NCI-H1930 (cell line): ENCODE data around the gene PCBP4.
"Not testable (repeated sequence)": the region's sequence is repeated elsewhere in the genome, so short reads cannot be mapped to it uniquely, and the experiment has no call there.

Source experiments
- DNase-seq, 2 experiments: peaks; one replicate each; lab custom pipeline; 2025; lab: John Stamatoyannopoulos, UW

The PCBP4 gene

GRCh38 chr3:51940648-51941462, 26.4 kb downstream of the PCBP4 start:
- no peak for DNase-seq

- DNase-seq: no peak
Measured at GRCh38 chr3:51938780-51939425, 28.4 kb downstream of the PCBP4 start.

DNA sequence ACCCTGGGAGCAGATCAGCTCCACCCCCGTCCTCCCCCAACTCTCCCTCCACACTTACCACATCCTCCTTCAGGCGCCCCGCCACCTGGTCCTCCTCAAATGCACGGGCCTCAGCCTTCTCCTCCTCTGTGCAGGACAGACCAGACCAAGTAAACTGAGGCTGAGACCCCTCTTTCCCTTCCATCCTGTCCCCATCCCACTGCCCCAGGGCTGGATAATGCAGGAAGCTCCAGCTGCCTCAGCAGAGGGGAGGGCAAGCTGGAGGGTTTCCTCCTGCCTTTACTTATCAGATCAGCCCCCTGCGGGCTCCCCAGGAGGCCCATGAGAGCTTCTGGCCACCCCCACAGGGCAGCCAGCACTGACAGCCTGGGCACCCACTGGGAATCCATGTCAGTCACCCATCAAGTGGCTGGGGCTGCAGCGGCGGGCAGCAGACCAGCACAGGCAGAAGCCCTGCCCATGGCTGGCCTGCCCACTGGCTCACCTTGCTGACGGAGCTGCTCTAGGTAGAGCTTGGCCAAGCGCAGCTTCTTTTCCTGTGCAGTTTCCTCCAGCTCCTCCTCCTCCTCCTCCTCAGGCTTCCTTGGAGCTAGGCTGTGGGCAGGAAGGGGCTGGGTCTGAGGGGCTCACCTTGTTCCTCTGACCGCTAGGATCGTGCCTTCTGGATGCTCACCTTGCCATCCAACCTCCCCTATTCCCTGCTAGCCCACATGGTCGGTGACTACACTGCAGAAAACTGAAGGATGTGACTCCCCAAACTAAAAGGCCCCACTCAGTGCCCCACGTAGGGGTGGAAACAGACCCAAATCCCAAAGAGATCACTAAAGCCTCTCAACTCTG, 29.4 kb downstream of the PCBP4 start:
- no peak for DNase-seq

DNA sequence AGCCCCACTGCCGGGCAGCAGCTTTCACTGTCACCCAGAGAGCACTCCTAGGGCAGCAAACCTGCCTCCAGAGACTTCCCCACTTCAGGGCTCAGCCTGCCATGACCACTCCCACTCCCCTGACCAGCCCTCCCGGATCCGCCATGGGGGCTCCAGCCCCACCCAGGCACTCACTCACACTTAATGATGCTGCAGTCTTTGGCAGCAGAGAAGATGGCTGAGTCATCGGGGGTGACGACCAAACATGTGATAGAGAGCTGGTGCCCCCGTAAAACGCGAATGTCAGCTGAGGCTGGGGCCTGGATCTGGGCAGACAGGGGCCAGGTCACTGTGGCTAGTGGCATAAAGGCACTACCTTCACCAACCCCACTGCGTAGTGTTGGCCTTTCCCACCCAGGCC, 30.2 kb downstream of the PCBP4 start:
- no peak for DNase-seq

DNA sequence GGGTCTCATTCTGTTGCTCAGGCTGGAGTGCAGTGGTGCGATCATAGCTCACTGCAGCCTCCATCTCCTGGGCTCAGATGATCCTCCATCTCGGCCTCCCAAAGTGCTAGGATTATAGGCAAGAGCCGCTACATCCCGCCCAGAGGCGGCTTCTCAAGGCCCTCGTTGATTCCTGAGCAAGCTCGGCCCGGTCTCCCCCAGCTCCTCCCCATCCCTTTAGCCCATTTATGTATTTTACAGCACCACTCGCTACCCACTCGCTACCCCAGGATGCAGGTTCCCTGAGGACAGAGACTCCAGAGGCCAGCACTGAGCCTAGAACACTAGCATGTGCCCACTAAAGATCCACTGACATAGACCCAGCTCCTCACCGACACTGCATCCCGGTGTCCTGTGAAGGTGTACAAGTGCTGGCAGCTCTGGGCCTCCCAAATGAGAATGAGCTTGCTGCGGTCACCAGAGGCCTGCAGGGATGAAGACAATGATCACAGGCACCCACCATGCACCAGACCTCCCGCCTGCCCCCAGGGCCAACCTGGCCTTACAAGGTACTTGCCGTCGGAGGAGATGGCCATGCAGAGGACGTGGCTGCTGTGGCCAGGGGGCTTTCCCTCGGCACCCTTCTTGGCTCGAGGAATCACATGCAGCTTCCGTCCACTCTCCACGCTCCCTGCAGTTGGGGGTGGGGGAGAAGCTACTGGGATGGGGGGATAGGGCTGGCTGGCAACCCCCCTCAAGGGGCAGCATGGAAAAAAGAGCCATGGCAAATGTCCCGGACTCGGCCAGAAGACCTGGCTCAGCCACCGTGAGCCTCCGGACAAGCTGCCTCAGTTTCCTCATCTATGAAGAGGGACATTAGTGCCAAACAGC, 31.1 kb downstream of the PCBP4 start:
- DNase-seq: no peak

DNA sequence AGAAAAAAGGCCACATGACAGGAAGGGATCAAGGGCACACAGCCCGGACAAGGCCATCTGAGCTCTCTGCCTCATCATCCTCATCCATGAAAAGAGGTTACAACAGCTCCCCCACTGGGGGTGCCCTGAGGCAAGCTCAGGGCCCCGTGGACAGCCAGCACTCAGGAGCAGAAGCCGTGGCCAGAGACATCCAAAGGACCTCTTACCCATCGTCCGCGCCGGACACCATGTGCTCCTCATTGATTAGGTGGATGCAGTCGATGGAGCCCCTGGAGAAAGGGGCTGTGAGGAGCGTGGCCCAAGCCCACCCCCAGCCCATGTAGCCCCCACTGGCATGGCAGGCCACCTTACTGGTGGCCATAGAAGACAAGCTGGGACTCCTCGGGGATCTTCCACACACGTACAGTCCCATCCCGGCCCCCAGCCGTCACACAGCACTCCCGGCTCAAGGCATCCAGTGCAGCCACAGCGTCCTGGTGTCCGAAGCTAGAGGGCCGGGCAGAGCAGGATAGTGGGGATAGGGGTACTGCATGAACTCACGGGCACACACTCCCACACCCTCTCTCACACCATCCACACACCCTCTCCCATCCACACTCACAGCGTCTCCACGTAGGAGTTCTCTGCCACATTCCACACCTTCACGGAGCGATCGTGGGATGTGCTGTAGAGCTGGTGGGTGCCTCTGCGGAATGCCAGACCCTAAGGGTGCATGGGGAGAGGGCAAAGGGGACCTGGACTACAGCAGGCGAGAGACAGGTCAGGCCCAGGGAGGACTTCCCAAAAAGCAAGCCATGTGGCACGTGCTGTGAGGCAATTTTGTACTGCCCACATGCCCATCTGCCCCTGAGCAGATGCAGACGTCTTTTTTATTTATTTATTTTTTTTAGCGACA, 32.0 kb downstream of the PCBP4 start:
- DNase-seq: no peak

GRCh38 chr3:51934139-51934850, 33.0 kb downstream of the PCBP4 start:
- DNase-seq: no peak

- no peak for DNase-seq
Measured at GRCh38 chr3:51933471-51934138, 33.6 kb downstream of the PCBP4 start.

GRCh38 chr3:51932471-51933370, 34.5 kb downstream of the PCBP4 start:
- no peak for DNase-seq

DNA sequence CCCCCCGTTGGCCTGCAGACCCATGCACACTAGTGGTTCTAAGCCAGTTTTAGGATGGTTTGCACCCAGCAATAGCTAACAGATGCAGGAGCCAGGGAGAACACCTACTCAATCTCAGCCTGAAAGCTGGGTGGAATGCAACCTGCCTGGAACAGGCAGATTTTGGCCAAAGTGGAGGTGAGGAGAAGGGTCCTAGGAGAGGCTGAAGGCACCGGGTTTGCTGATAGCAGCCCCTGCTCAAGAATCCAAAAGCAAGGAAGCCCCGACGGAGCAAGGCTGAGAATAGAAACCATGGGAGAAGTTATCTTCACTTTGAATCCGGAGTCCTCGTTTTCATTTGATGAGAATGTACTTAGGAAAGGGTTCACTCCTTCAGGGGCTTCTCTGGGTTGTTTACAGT, 35.5 kb downstream of the PCBP4 start:
- DNase-seq: no peak

- DNase-seq: no peak
Measured at GRCh38 chr3:51930439-51930838, 36.8 kb downstream of the PCBP4 start.

DNA sequence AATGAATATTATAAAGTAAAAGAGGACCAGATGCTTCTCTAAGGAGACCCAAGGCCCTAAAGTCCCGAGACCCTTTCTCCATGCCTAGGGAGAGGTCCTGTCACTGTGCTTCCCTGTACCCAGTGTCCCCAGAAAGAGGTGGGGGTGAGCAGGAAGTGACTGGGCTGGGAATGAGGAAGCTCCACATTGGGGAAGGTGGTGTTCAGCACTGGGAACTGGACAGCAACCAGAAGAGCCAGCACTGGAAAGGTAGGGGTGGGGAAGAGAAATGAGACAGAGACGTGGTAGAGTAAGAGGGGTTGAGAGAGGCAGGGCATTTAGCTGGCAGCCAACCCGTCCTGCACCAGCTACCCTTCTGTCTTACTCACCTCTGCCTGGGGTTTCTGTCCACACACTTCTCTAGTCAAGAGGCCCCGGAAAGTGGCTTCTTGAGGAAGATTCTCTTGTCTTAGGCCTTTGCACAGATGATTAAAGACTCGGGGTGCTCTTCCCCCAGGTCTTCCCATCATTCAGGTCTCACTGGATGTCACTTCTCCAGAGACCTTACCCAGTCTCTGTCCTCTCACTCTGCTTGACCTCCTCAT, 37.7 kb downstream of the PCBP4 start:
- no peak for DNase-seq

DNA sequence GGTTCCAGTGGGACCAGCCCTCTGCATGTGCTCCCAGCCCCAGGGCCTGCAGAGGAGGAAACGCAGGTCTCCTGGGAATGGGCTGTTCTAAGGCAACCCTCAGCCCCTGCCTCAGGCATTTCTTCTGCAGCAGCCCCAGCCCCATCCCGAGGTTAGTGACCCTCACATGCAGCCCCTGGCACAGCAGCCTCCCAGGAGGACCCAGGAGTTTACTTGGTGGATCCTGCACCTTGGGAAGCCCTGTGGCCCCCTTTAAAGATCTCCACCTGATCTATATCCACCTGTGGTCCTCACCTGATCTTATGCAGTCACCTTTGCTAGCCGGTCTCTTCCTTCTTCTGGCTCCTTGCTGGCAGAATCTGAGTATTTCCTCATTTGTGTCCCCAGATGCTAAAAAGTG, 38.3 kb downstream of the PCBP4 start:
- not testable (repeated sequence) for DNase-seq

GRCh38 chr3:51928438-51928837, 38.8 kb downstream of the PCBP4 start:
- no peak for DNase-seq

GRCh38 chr3:51927061-51927977, 39.9 kb downstream of the PCBP4 start:
- no peak for DNase-seq

DNA sequence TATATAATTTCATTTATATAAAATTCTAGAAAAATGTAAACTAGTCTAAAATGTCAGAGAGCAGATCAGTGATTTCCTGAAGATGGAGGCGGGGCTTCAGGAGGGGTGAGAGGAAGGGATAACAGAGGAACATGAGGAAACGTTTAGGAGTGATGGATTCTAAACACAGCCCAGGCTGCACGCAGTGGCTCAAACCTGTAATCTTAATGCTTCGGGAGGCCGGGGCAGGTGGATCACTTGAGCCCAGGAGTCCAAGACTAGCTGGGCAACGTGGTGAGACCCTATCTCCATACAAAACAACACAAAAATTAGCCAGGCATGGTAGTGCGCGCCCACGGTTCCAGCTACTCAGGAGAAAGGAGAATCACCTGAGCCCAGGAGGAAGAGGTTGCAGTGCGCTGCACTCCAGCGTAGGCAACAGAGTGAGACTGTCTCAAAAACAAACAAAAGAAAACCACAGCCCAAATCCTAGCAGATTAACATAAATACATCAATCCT, 46.1 kb downstream of the PCBP4 start:
- no peak for DNase-seq

DNA sequence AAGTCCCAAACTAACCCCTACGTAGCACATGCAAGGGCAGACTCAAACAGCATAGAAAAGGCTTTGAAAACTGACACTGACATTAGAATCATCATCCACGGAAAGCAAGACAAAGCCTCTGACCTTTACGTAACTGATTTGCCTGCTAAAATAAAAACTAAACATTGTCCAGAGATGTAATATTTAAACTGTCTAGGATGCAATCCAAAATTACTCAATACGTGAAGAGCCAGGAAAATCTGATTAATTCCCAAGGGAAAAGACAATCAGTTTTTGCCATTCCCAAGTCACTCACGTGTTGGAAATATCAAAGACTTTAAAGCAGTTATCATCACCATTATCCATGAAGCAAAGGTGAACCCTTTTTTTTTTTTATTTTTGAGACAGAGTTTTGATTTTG, 50.8 kb downstream of the PCBP4 start:
- DNase-seq: no peak
